Measurements from ENCODE around the gene HSP90B1. TPM values are rescaled to one million over a fixed set of nuclear protein-coding genes. Genes with fewer than 3 reads are reported as not detected.
A peak's percentile ranks its signal among the peaks of the same experiment; 100 is the strongest.

HSP90B1 gene
- total RNA-seq, 4 donors from 2014 or later: 174 to 199 (median 191) TPM

DNA sequence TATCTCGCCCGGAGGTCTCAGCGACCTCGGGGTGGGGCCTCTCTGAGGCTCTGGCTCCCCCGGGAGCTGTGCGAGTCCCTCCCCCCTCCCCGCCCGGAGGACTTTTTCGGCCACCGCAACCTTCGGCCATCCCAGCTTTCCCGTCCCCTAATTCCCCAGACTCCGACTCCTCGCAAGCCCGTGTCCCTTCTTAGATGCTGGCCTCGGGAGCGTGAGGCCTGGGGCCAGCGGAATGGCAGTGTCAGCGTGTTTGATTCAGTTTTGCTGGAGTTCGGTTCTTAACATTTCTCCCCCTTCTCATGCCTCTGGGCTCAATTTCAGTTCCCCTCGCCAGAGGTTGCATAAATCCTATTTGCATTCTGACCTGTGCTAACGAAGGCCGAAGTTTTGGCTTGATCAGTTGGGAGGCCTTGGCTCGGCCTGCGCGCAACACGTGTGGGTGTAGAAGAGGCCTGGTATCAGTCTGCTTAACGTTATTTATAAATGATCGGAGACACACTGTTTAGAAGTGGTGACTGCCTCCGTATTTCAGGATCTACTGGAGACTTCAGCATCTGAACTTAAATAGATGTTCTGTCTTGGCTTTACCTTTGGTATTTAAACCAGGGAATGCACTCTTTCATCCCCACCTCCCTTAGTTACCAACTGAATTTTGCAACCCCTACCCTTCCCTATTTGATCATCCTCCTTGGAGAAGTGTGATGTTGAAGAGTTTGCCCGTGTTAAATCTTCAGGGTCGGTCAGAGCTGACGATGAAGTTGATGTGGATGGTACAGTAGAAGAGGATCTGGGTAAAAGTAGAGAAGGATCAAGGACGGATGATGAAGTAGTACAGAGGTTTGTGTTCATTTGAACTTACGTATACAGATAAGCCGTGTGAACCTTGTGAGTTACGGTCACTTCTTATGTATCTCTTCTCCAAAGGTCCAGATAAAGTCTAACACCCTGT is 851 bp downstream of the HSP90B1 start:
- DNase-seq (ENCODE audit: extremely low spot score): peak; percentile 92
- peaks cover 38 to 66% (median 54%) of the 10 kb centered on the region in 4 donors for H3K4me1 ChIP-seq
- H3K27ac ChIP-seq (replicated peaks in 1 of 4): peak overlapping the region; percentile 87 to 97 (median 92)
- TF ChIP-seq POLR2AphosphoS5 (IDR thresholded peaks at IDR 0.05): peak in 1 of 2 donors; percentile 35
- TF ChIP-seq EP300 (IDR thresholded peaks at IDR 0.05): no peak
- peak overlapping the region; percentile 80 to 89 (median 88) for H3K4me3 ChIP-seq
- no peaks in the 10 kb centered on the region for H3K27me3 ChIP-seq
- H3K9me3 ChIP-seq: no peaks in the 10 kb centered on the region
- H3K36me3 ChIP-seq: peaks cover 0 to 40% (median 37%) of the 10 kb centered on the region in 4 donors
- under 1% methylated on average over 37 of the region's 37 CpGs for WGBS
- intact Hi-C loops (cut with DNase I): no loop called here

DNA sequence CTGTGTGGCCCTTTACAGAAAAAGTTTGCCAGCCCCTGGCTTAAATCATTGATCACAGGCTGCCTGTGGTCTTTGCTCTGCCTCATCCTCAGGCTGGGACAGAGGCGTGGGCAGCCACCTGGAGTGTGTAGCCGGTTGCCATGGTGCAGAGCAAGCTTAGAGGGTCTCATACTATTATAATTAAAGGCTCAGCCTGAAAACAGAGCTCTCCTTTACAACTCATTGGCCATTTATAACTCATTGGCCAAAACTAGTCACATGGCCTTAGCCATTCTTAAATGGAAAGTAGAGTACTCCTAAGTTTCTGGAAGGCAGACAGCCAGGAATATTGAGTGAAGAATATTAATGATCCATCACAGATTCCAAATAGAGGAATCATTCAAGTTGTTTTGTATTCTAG is 3.0 kb downstream of the HSP90B1 start:
- H3K4me1 ChIP-seq: peaks cover 38 to 78% (median 58%) of the 10 kb centered on the region in 4 donors
- WGBS: 83% methylated on average over 2 of the region's 2 CpGs
- H3K9me3 ChIP-seq: no peaks in the 10 kb centered on the region
- DNase-seq (ENCODE audit: extremely low spot score): no peak
- TF ChIP-seq POLR2AphosphoS5 (IDR thresholded peaks at IDR 0.05): no peak
- H3K36me3 ChIP-seq: peaks cover 6 to 62% (median 53%) of the 10 kb centered on the region in 4 donors
- peak overlapping the region in 1 of 4 donors; percentile 0 for H3K4me3 ChIP-seq
- intact Hi-C loops (cut with DNase I): loop anchor here (2.0 kb wide), 1 partner anchor 24 kb away; a partner anchor contains a TSS
- H3K27me3 ChIP-seq: no peaks in the 10 kb centered on the region
- no peak overlapping the region for H3K27ac ChIP-seq (replicated peaks in 1 of 4)

DNA sequence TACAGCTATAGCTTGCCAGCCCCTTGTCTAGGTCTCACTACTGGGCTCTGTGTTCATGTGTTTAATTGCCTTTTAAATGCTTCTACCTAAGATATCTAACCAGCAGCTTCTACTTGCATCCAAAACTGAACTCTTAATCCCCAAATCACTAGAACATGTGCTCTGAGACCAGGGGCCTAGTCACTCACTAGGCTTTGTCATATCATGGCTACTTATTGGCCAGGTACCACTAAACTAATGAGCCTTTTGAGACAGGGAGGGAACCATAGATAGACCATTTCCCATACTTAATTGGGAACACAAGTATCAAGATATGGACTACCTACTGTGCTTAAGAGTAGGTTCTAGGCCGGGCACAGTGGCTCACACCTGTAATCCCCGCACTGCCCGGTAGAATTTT is 6.5 kb downstream of the HSP90B1 start:
- Histone ChIP-seq H3K9me3 (no peaks in the 10 kb centered on the region), H3K27me3 (no peaks in the 10 kb centered on the region), H3K4me3 (no peak overlapping the region), H3K4me1 (peaks cover 18 to 56% (median 47%) of the 10 kb centered on the region in 4 donors), H3K27ac (replicated peaks in 1 of 4) (no peak overlapping the region), H3K36me3 (peaks cover 35 to 96% (median 87%) of the 10 kb centered on the region in 4 donors)
- intact Hi-C loops (cut with DNase I): no loop called here
- DNase-seq (ENCODE audit: extremely low spot score): no peak
- 100% methylated on average over 3 of the region's 3 CpGs for WGBS
- TF ChIP-seq POLR2A (IDR thresholded peaks at IDR 0.05; ENCODE audit: low read depth): no peak
- TF ChIP-seq, protein P1, sequence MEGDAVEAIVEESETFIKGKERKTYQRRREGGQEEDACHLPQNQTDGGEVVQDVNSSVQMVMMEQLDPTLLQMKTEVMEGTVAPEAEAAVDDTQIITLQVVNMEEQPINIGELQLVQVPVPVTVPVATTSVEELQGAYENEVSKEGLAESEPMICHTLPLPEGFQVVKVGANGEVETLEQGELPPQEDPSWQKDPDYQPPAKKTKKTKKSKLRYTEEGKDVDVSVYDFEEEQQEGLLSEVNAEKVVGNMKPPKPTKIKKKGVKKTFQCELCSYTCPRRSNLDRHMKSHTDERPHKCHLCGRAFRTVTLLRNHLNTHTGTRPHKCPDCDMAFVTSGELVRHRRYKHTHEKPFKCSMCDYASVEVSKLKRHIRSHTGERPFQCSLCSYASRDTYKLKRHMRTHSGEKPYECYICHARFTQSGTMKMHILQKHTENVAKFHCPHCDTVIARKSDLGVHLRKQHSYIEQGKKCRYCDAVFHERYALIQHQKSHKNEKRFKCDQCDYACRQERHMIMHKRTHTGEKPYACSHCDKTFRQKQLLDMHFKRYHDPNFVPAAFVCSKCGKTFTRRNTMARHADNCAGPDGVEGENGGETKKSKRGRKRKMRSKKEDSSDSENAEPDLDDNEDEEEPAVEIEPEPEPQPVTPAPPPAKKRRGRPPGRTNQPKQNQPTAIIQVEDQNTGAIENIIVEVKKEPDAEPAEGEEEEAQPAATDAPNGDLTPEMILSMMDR (IDR thresholded peaks at IDR 0.05): no peak
- no peak for TF ChIP-seq POLR2AphosphoS5 (IDR thresholded peaks at IDR 0.05)
- no peak for TF ChIP-seq EP300 (IDR thresholded peaks at IDR 0.05)

DNA sequence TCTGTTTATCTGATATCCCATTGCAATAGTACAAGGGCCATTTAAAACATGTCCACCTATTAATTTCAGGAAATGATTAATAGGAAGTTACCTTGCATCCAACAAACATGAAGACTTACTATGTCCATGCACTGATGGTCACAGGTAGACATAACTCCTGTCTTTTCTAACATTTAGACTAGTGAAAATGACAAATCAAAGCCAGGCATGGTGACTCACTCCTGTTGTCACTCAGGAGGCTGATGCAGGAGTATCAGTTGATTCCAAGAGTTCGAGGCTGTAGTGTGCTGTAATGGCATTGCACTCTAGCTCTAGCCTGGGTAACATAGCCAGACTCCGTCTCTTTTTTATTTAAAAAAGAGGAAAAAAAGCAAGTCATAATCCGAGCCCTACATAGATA is 14.8 kb downstream of the HSP90B1 start:
- 86% methylated on average over 3 of the region's 3 CpGs for WGBS
- TF ChIP-seq POLR2A (IDR thresholded peaks at IDR 0.05; ENCODE audit: low read depth) (no peak), POLR2AphosphoS5 (IDR thresholded peaks at IDR 0.05) (no peak), EP300 (IDR thresholded peaks at IDR 0.05) (no peak)
- TF ChIP-seq, protein P1 (IDR thresholded peaks at IDR 0.05): no peak
- intact Hi-C loops (cut with DNase I): loop anchor here (5.0 to 10.0 kb wide), 2 partner anchors 157 to 170 kb away; no protein-coding TSS in a partner anchor

DNA sequence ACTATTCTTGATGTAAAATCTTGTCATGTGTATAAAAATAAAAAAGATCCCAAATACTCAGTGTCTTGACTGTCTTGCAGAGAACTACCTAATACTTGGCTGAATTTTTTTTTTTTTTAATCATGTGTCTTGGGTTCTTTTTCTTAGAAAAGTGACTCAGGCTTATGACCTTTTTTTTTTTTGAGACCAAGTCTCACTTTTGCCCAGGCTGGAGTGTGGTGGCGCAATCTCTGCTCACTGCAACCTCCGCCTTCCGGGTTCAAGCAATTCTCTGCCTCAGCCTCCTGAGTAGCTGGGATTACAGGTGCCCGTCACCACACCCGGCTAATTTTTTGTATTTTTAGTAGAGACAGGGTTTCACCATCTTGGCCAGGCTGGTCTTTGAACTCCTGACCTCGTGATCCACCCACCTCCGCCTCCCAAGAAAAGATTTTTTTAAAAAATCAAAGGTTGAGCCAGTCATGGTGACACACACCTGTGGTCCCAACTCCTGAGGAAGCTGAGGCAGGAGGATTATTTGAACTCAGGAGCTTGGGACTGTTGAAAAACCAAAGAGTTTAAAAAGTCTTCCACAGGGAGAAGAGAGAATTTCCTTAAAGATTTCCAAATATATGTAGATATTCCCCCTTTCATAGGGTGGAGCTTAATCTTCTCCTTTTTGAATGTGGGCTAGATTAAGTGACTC is 17.8 kb downstream of the HSP90B1 start:
- 91% methylated on average over 7 of the region's 7 CpGs for WGBS
- TF ChIP-seq POLR2A (IDR thresholded peaks at IDR 0.05; ENCODE audit: low read depth) (no peak), EP300 (IDR thresholded peaks at IDR 0.05) (no peak), POLR2AphosphoS5 (IDR thresholded peaks at IDR 0.05) (no peak)
- TF ChIP-seq, protein P1 (IDR thresholded peaks at IDR 0.05): no peak
- Histone ChIP-seq H3K4me3 (no peak overlapping the region), H3K36me3 (peaks cover 69 to 100% (median 95%) of the 10 kb centered on the region in 4 donors), H3K27ac (replicated peaks in 1 of 4) (no peak overlapping the region), H3K4me1 (no peaks in the 10 kb centered on the region), H3K27me3 (no peaks in the 10 kb centered on the region), H3K9me3 (no peaks in the 10 kb centered on the region)
- intact Hi-C loops (cut with DNase I): loop anchor here (5.0 to 10.0 kb wide), 2 partner anchors 154 to 173 kb away; no protein-coding TSS in a partner anchor
- DNase-seq (ENCODE audit: extremely low spot score): no peak

More for the DNA sequence above, 14.8 kb downstream of the HSP90B1 start:
- H3K27ac ChIP-seq (replicated peaks in 1 of 4): no peak overlapping the region
- H3K36me3 ChIP-seq: peaks cover 78 to 100% (median 96%) of the 10 kb centered on the region in 4 donors
- H3K4me1 ChIP-seq: no peaks in the 10 kb centered on the region
- H3K4me3 ChIP-seq: no peak overlapping the region
- no peak for DNase-seq (ENCODE audit: extremely low spot score)
- H3K9me3 ChIP-seq: no peaks in the 10 kb centered on the region
- H3K27me3 ChIP-seq: no peaks in the 10 kb centered on the region
